ENCODE data around the gene GIPR. TPM values are rescaled to one million over a fixed set of nuclear protein-coding genes. Genes with fewer than 3 reads are reported as not detected.

GIPR gene
- total and polyA plus RNA-seq, 2 of the 13 experiments (the other 11 are each of a cell fraction or from before 2014, with no cell fraction given), result 0.15 to 1.2 TPM

- no peak for TF ChIP-seq TRIM24 (CRISPR knock-in tag; IDR thresholded peaks at IDR 0.05)
- no peak for TF ChIP-seq ZBTB8A (CRISPR knock-in tag; IDR thresholded peaks at IDR 0.05; ENCODE audit: borderline replicate concordance, low read depth)
- TF ChIP-seq MXD3 (CRISPR knock-in tag; IDR thresholded peaks at IDR 0.05), result no peak
- TF ChIP-seq PRPF4 (IDR thresholded peaks at IDR 0.05; ENCODE audit: low read depth, low read length, poor library complexity, severe bottlenecking), result no peak
- TF ChIP-seq MAFF (IDR thresholded peaks at IDR 0.05; ENCODE audit: low read depth, low read length), result no peak
- TF ChIP-seq ZNF10 (CRISPR knock-in tag; IDR thresholded peaks at IDR 0.05; ENCODE audit: borderline replicate concordance, low read depth), result no peak
- TF ChIP-seq NFIC (IDR thresholded peaks at IDR 0.05; ENCODE audit: low read length), result no peak
- TF ChIP-seq RFX5 (IDR thresholded peaks at IDR 0.05; ENCODE audit: low read depth, low read length), result 0 out of 2 replicates have a peak, but pooled peaks have one; percentile 11
- TF ChIP-seq, protein P1, sequence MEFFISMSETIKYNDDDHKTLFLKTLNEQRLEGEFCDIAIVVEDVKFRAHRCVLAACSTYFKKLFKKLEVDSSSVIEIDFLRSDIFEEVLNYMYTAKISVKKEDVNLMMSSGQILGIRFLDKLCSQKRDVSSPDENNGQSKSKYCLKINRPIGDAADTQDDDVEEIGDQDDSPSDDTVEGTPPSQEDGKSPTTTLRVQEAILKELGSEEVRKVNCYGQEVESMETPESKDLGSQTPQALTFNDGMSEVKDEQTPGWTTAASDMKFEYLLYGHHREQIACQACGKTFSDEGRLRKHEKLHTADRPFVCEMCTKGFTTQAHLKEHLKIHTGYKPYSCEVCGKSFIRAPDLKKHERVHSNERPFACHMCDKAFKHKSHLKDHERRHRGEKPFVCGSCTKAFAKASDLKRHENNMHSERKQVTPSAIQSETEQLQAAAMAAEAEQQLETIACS (CRISPR knock-in tag; IDR thresholded peaks at IDR 0.05), result peak; percentile 30; the same call in 1 of the 2 replicates
- 0 out of 2 replicates have a peak, but pooled peaks have one; percentile 28 for TF ChIP-seq ZNF160 (CRISPR knock-in tag; IDR thresholded peaks at IDR 0.05)
- no peak for TF ChIP-seq ZNF367 (CRISPR knock-in tag; IDR thresholded peaks at IDR 0.05; ENCODE audit: borderline replicate concordance)
- no peak for TF ChIP-seq SMAD9 (CRISPR knock-in tag; IDR thresholded peaks at IDR 0.05)
- peak; percentile 0; the same call in 1 of the 2 replicates for TF ChIP-seq HOXD1 (CRISPR knock-in tag; IDR thresholded peaks at IDR 0.05)
- no peak for TF ChIP-seq U2AF2 (IDR thresholded peaks at IDR 0.05; ENCODE audit: low read depth, low read length)
- TF ChIP-seq ZNF569 (CRISPR knock-in tag; IDR thresholded peaks at IDR 0.05; ENCODE audit: borderline replicate concordance), result no peak
- peak; percentile 39; the same call in 1 of the 2 replicates for TF ChIP-seq HOXA5 (CRISPR knock-in tag; IDR thresholded peaks at IDR 0.05)
- TF ChIP-seq ZSCAN22 (CRISPR knock-in tag; IDR thresholded peaks at IDR 0.05), result no peak
- TF ChIP-seq RFXANK (CRISPR knock-in tag; IDR thresholded peaks at IDR 0.05), result no peak
- TF ChIP-seq, protein P2, sequence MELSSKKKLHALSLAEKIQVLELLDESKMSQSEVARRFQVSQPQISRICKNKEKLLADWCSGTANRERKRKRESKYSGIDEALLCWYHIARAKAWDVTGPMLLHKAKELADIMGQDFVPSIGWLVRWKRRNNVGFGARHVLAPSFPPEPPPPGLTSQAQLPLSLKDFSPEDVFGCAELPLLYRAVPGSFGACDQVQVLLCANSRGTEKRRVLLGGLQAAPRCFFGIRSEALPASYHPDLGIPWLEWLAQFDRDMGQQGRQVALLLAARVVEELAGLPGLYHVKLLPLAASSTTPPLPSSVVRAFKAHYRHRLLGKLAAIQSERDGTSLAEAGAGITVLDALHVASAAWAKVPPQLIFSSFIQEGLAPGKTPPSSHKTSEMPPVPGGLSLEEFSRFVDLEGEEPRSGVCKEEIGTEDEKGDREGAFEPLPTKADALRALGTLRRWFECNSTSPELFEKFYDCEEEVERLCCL (CRISPR knock-in tag; IDR thresholded peaks at IDR 0.05; ENCODE audit: borderline replicate concordance), result no peak
- no peak for TF ChIP-seq SAFB2 (CRISPR knock-in tag; IDR thresholded peaks at IDR 0.05; ENCODE audit: borderline replicate concordance, low read depth)
- peak; percentile 88 for TF ChIP-seq POLR2G (IDR thresholded peaks at IDR 0.05; ENCODE audit: low read depth, low read length)
- TF ChIP-seq PHF5A (CRISPR knock-in tag; IDR thresholded peaks at IDR 0.05; ENCODE audit: low read depth, unreplicated experiment), result no peak
- no peak for TF ChIP-seq SNRNP70 (IDR thresholded peaks at IDR 0.05; ENCODE audit: low read depth, low read length)
- TF ChIP-seq ZNF576 (CRISPR knock-in tag; IDR thresholded peaks at IDR 0.05), result no peak
- TF ChIP-seq FOXK2 (IDR thresholded peaks at IDR 0.05), result no peak
- peak; percentile 97 for TF ChIP-seq HCFC1 (IDR thresholded peaks at IDR 0.05; ENCODE audit: low read depth, low read length)
- no peak for TF ChIP-seq DBP (CRISPR knock-in tag; IDR thresholded peaks at IDR 0.05; ENCODE audit: not compliant biosample characterization)
Observed at GRCh38 chr19:45730368-45731288, 62.6 kb downstream of the GIPR start, which contains the start of gene FBXO46 (continued).
